GM19452 (cell line): ENCODE data around the gene SLC45A3.
"Not testable (repeated sequence)": the region's sequence is repeated elsewhere in the genome, so short reads cannot be mapped to it uniquely, and the experiment has no call there.

Experiments used
- ATAC-seq: cut with Tn5 transposase; IDR thresholded peaks from one replicate; pipeline ENCODE4 v1.9.1; 2021; ENCODE audit not compliant: unreplicated experiment

The SLC45A3 gene, protein sequence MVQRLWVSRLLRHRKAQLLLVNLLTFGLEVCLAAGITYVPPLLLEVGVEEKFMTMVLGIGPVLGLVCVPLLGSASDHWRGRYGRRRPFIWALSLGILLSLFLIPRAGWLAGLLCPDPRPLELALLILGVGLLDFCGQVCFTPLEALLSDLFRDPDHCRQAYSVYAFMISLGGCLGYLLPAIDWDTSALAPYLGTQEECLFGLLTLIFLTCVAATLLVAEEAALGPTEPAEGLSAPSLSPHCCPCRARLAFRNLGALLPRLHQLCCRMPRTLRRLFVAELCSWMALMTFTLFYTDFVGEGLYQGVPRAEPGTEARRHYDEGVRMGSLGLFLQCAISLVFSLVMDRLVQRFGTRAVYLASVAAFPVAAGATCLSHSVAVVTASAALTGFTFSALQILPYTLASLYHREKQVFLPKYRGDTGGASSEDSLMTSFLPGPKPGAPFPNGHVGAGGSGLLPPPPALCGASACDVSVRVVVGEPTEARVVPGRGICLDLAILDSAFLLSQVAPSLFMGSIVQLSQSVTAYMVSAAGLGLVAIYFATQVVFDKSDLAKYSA

DNA sequence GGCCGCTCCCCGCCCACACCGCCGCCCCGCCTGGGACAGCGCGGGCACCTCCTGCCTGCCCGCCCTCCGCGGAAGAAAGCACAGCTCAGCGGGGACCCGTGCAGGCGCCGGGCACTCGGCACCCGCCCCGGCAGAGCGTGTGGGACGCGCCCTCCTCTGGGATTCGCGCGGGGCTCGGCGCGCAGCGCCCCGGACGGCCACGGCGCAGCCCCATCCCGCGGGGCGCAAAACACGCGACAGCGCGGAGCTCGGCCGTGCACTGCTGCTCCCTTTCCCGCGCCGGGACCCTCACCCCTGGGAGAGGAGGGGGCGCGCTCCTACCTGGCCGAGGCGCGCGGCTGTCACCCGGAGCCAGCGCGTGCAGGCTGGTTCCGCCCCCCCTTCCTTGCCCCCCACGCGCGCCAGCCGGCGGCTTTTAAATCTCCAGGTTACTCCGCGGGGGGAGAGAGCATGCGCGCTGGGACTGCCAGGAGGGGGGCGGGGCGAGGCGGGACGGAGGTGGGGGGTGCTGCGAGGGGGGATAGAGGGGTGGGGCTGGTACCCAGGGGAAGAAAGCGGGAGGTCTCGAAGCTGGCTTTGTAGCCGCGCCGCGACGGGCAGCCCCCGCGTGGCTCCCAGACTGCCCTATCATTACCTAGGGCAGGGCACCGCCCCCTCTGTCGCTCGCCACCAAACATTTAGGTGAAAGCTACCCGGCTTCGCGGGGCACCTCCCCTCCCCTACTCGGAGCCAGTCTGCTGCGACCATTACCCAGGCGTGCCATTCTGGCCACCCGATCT, at the start of gene SLC45A3:
Gene SLC45A3, minus strand, starts transcription at position 437 of the 779 bp plus-strand sequence. CDS start 15,853 bp downstream, outside the sequence.
- peak; percentile 70 for ATAC-seq

GRCh38 chr1:205726619-205727125, 46.4 kb upstream of the SLC45A3 start:
- no peak for ATAC-seq

DNA sequence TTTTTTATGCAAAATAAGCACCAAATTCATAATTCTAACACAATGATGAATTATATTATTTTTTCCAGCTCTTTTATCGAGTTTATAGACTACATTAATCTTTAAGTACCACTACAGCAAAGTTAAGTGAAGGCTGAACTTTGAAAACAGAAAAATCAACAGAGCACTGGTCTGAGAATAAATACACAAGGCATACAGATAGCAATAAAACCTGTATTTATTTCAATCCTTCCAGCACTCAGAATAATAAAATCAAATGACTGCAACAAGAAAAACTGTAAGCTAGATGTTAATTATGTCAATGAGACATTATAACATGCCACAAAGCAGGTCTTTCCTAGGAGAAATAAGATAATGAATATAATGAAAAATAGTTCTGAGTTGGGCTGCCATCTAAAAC, 45.2 kb upstream of the SLC45A3 start:
- ATAC-seq = no peak

GRCh38 chr1:205720740-205721139, 40.4 kb upstream of the SLC45A3 start:
- not testable (repeated sequence) for ATAC-seq

GRCh38 chr1:205719762-205720161, 39.5 kb upstream of the SLC45A3 start:
- ATAC-seq = no peak

DNA sequence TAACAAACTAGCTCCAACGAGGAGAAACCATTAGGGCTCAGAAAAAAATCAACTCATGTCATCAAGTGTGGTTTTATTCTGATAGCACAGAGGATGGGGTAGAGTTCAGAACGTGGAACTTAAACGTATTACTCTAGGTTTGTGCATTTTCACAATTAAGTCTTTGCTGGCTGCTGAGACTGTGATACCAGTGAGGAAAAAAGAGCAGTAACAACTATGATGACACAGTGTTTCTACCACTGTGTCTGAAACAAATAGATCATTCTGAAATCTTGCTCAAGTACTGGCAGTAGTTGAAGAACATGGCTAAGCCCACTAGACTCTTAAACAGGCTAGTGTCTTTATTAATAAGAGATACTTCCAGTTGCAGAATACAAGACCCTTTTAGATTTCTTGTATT, 38.7 kb upstream of the SLC45A3 start:
- ATAC-seq = no peak

- ATAC-seq = no peak
Measured at GRCh38 chr1:205716371-205717132, 36.2 kb upstream of the SLC45A3 start.

GRCh38 chr1:205715628-205716027, 35.3 kb upstream of the SLC45A3 start:
- ATAC-seq = no peak

DNA sequence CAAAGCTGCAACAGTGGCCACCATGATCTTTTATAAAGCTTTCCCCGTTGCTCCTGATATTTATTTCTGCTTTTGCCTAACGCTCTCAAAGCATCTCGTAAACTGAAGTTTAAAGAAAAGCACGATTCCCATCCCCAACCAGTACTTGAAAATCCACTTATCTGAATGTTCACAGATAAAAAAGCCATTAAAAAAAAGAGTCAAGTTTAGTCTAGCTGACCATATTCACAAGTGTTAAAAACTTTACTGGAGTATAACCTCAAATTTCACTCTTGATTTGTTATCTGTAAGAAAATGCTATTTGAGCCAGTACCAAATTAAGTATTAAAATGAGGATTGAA, 34.6 kb upstream of the SLC45A3 start:
- ATAC-seq = no peak

DNA sequence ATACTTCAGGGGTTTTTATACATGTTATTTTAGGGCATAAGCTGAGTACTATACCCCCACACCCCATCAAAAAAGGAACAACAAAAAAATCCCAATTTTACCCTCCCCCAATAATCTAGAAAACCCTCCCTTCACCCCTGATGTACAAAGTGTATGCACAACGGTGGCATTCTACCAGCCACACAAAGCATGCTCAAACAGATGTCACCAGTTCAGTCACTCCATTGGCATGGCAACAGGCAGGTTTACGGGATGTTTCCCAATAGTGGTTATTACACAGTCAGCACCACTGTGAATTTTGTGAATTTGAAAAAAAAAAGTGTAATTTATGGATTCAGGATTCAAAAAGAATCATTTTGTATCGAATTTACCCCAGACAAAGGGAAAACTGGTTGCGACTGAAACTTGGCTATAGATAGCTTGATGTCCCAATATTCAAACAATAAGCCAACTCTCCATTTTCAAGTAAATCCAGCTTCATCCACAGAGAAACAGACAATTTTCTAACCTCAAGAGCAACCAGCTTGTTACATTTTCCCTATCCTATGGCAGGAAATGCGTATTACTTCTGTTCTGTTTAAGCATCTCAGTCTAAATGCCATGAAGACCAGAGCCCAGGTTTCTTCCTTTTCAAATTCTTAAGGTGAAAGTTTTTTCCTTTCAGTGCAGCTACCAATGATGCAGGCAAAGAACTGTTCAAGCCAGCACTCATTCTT, 34.0 kb upstream of the SLC45A3 start:
- ATAC-seq = no peak

DNA sequence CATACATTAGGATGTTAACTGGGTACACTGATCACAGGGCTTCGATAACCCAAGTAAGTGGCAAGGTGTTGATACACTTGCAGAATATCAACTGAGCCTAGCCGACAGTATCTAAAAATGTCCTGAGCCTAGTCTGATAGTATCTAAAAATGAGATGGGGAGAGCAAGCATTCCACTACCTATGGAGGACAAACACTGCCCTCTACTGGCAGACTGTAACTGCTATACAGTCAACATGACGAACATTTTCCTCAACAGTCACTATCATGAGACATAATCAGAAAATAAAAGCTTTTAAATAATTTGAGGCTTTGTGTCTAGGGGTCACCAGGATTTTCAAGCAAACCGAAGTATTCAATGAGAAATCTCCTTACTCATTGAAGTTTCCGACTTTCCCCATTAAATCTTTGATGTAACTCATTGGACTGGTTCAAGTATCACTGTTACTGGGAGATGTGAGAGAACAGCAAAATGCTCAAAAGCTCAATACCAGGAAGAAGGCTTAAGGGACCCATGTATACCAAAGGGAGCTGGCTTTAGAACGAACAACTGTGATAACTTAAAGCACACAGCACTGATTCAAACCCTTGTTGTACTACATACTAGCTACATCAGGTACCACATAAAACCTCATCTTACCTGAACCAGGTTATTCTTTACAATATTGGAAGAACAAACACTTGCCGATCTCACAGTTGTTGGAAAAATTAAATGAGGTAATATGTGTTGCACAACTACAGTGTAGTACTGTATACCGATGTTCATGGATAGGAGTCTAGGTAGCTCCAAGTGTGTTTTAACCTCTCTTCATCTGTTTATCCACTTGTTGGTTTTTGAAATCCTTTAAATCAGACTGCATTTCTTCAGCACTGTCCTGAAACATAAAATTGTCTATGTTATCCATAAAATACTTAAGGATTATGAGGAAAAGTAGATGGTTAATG, 31.1 kb upstream of the SLC45A3 start:
- ATAC-seq = no peak

GRCh38 chr1:205710201-205711062, 30.1 kb upstream of the SLC45A3 start:
- ATAC-seq = no peak

DNA sequence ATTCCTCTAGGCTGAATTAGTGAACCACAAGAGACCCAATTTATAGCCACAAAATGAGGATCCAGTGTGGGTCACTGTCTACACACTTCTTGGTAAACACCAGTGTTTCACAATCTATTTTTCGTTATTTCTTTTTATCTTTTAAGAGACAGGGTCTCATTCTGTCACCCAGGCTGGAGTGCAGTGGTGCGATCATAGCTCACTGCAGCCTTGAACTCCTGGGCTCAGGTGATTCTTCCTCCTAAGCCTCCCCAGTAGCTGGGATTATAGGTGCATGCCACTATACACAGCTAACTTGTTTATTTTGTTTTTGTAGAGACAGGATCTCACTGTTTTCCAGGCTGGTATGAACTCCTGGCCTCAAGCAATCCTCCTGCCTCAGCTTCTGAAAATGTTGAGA, 29.3 kb upstream of the SLC45A3 start:
- no peak for ATAC-seq

DNA sequence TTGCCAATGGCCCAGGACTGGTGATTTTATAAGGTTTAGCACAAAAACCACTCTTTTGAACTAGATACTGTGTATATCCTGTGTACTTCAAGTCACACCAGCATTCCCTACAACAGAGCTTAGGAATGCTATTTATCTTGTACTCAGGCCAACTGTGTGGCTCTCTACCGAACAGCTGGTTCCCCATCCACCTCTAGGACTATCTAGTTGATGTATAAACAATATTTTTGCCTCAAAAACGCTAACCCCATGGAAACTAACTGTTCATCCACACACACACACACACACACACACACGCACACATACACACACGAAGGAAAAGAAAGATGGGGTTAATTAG, 28.7 kb upstream of the SLC45A3 start:
- no peak for ATAC-seq

DNA sequence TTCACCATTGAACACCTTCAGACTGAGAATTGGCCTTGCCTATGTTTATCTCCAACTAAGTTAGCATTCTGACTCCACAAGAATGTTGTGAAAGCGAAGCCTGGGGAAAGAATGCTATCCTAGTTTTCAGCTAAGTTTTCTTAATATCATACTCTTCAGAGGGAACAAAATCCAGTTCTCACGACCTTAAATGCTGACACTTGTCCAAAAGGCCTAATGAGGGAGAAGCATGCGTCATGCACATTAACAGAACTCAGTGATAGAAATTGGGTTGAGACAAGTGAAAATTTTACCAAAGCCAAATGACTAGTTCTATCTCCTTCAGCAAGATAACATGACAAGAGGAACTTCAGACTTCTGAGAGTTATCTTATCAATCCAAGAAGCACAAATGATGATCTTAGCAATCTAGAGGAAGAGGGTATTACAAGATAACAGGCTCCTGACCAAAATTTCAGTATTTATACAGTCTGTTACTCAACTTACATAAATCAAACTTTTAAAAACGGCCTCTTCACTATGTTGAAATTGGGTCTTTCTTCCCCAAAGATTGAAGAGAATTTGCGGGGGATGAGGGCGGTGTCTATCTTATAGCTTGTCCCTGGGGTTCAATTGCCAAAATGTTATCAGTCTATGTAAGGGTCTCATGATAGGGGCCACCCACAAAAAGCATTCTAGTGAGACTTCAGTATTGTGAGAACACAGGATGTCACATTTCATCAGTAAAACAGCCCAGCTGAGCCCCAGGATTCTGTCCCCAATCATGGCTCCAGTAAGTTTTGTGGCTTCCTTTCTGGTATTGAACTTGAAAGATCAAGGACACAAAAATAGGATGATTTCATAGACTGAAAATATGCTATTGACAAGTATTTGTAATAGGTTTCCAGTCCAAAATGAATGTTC, 26.5 kb upstream of the SLC45A3 start:
- no peak for ATAC-seq

DNA sequence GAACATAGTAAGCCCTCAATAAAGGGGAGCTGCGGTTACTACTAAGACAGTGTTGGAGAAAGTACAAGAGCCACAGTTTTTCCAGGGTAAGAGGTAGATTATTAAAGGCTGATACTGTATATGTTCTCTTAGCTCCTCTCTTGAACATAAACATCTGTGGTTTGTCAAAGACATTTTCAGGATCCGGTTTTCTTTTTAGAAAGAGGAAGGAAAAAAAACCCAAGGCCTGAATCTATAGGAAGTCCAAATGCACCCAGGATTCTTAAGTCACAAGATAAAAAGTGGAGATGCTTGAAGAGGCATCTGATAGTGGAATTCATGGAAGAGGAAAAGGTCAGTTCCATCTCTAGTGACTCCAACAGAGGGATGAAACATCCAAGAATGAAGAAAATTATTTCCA, 24.6 kb upstream of the SLC45A3 start:
- no peak for ATAC-seq

GRCh38 chr1:205703072-205703471, 22.8 kb upstream of the SLC45A3 start:
- ATAC-seq = no peak

GRCh38 chr1:205701891-205702290, 21.6 kb upstream of the SLC45A3 start:
- no peak for ATAC-seq
